Spleen (tissue), 7 donors: ENCODE measurements around the gene CEP162.

Experiments
- POLR2AphosphoS5 ChIP-seq, 3 donors: sonication (generic); formaldehyde crosslinking; IDR thresholded peaks; one replicate each; pipeline ENCODE4 v1.5.1; 2017; ENCODE audit warnings: antibody characterized with exemption in 3 of 3
- TF ChIP-seq, protein P1 (sequence below), 11 experiments: fragments of 200-600 bp in 7 of 11; fragments of 450-650 bp in 4 of 11; sonication (generic) in 4 of 11; IDR thresholded peaks in 8 of 11; conservative IDR thresholded peaks in 3 of 11; 1 replicate in 7 of 11; 2 replicates in 4 of 11; pipeline versions ENCODE4 v1.4.0 to v1.8.0; 2016 to 2021; ENCODE audit warnings: antibody characterized with exemption in 11 of 11, inconsistent platforms in 4 of 11, mild to moderate bottlenecking in 1 of 11
- donor health status: DM: no; HTN: no; CAD: no; lungs with moderate emphysema.
- donor health status: DM: no; HTN: no; CAD: no.
- donor health status: DM: no; HTN: no; CAD: no.

DNA sequence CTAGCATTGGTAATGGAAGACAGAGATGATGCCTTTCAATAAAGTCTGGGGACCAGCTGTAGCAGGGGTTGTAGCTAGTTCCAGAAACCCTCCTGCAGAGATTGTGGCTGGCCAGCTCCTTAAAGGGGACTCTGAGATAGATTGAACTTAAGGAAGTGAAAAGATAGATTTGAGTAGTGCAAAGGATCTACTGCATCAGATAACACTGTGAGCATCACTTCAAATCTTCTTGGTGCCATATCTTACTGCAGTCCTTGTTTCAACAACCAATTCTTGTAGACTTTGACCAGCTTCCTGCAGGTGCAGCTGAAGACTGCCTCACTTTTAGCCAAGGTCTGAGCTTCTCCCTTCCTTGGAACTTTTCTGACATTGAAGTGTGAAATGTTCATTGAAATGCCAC, 14.8 kb upstream of the CEP162 start:
- no peak for TF ChIP-seq POLR2AphosphoS5 (IDR thresholded peaks at IDR 0.05)
- TF ChIP-seq, protein P1, sequence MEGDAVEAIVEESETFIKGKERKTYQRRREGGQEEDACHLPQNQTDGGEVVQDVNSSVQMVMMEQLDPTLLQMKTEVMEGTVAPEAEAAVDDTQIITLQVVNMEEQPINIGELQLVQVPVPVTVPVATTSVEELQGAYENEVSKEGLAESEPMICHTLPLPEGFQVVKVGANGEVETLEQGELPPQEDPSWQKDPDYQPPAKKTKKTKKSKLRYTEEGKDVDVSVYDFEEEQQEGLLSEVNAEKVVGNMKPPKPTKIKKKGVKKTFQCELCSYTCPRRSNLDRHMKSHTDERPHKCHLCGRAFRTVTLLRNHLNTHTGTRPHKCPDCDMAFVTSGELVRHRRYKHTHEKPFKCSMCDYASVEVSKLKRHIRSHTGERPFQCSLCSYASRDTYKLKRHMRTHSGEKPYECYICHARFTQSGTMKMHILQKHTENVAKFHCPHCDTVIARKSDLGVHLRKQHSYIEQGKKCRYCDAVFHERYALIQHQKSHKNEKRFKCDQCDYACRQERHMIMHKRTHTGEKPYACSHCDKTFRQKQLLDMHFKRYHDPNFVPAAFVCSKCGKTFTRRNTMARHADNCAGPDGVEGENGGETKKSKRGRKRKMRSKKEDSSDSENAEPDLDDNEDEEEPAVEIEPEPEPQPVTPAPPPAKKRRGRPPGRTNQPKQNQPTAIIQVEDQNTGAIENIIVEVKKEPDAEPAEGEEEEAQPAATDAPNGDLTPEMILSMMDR (IDR thresholded peaks at IDR 0.05 in 8 of 11, conservative IDR thresholded peaks at IDR 0.05 in 3 of 11) = no peak
